Fibroblast of skin of left biceps (primary cell): ENCODE data around the gene ZCCHC7.

Source experiments
- DNase-seq, 2 experiments: peaks; one replicate each; pipeline ENCODE4 v3.0.0-alpha.2; 2013; ENCODE audit warnings: low read depth in 2 of 2

Gene ZCCHC7

DNA sequence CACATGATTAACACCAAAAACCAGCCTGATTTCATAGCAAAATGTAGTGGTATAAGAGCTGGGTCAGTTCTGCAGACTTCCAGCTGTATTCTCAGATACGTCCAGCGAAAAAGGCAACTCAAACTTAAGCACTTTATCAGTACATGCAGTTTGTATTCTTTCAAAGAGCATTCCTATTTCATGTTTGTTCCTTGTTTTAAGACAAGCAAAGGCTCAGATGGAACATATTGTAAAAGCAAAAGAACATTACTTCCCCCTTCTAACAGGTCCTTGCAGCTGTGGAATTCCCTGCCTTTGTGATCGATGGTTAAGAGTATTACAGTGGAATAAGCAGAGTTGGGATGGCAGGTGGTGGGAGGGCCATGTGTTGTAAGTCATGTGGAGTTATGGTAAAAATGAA lies 215.8 kb downstream of the ZCCHC7 start:
- DNase-seq: no peak

DNA sequence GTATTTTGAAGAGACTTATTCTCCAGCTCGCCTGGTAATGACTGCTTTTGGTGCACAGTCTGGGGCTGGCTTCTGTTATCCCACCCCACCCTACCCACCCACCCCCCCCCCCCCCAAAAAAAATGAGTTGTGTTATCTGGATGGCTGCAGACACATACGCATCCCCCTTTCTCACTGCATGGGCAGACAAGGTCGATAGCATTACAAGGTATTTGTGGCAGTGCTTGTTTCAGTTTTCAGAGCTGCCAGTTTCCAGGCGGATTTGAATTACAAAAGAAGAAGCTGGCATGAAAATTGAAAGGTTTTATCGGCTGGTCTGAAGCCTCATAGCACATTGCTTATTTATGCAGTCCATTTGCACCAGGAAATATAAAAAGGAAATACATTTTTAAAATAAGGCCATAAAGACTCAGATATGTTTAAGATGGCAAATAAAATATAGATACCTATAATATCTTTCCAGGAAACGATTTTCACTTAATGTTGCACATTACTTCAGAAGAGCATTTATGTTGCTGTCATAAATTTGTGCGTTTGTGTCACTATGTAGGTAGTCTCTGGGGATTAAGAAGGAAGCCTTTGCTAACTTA lies 217.0 kb downstream of the ZCCHC7 start:
- DNase-seq: no peak

GRCh38 chr9:37338218-37338617 lies 217.8 kb downstream of the ZCCHC7 start:
- no peak for DNase-seq

- no peak for DNase-seq
Measured at GRCh38 chr9:37339923-37340322, 219.5 kb downstream of the ZCCHC7 start.

DNA sequence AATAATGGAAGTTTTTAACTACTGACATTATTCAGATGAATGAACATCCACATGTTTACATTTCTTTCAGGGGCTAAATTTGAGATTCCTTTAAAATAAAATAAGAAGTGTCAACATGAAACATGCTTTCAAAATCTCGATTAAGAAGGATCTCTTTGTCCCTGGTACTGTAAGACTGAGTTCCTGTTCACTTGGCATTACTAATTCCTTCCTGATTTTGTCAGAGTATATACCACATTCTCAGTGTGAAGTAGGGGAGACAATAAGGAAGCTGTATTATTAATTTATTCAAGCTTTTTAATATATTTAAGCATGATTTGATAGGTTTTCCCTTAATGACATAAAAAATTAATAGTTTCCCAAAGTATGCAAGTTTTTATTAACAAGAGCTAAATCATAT lies 220.6 kb downstream of the ZCCHC7 start:
- no peak for DNase-seq

DNA sequence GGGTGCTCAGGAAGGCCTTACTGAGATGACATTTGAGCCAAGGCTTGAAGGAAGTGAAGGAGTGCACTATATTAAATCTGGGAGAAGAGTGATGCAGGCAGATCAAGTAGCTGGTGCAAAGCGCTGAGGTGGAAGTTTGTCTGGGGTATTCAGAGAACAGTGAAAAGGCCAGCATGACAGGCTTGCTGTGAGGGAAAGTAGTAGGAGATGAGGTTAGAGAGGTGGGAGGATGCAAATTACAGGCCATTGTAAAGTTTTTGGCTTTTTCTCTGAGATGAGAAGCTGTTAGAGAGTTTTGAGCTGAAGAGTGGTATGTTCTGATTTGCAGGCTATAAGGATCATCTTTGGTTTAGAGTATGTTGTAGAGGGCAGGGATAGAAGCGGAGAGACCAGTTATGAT lies 221.3 kb downstream of the ZCCHC7 start:
- DNase-seq: no peak

DNA sequence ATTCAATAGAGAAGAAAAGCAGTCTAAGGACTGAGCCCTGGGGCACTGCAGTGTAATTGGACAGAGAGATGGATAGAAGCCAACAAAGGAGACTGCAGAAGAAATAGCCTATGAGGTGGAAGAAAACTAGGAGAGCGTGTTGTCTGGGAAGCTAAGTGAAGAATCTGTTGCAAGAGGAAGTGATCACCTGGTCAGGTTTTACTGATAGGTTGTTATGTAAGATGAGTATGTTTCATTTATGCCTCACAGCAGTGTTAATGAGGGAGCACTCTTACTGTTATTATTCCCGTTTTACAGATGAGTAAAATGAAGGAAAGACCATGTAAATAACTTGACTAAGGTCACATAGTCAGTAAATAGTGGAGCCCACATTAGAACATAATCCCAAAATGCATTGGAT lies 222.1 kb downstream of the ZCCHC7 start:
- no peak for DNase-seq

- no peak for DNase-seq
Measured at GRCh38 chr9:37342895-37343294, 222.5 kb downstream of the ZCCHC7 start.

GRCh38 chr9:37343724-37344123 lies 223.3 kb downstream of the ZCCHC7 start:
- no peak for DNase-seq

DNA sequence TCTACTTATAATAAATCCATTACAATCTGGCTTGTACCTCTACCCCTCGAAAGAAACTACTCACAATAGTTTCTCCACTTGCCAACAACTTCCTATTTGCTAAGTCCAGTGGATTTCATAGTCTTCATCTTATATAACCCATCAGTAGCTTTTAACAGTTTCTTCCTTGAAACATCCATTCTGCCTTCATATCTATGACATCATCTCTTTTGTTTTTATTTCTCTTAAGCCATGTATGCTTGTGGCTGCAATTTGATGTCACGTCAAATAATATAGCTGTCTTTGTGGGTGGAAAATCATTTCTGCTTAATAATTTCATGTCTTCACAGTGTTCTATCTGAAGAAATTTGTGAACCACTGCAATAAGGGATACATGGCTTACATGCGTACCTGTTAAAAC lies 224.7 kb downstream of the ZCCHC7 start:
- no peak for DNase-seq

DNA sequence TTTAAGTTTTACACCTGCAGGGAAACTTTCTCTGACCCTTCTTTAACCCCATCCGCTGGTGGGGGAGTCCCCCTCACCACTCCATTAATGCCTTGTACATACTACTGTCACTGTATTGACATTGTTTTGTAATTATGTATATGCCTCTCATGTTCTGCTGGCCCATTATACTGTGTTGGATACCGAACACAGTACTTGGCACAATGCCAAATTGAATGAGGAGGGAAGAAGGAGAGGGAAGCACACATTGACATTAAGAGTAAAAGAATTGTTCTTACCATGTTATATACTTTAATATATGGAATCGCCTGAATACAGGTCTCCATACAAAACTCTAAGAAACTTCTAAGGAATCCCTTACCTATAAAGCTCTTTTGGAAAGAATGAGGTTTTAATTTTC lies 228.5 kb downstream of the ZCCHC7 start:
- no peak for DNase-seq

GRCh38 chr9:37350486-37351190 lies 230.3 kb downstream of the ZCCHC7 start:
- DNase-seq: no peak

DNA sequence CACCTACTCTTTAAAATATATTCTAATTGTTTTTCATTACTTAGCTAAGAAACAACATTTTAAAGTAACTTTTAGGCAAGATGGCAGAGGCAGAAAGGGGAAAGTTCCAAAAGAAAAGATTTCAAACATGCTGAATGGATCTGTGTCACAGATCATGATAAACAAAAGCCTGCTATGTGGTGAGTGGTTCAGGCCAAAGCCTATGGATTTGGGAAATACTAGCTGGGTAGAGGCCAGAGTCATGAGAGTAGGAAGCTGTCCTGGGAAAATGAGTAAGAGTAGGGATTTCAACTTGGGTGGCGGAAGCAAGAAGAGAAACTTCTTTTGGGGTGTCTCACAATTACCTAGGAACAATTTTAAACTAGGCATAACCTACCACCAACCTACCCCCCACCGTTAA lies 233.4 kb downstream of the ZCCHC7 start:
- no peak for DNase-seq

- DNase-seq: no peak
Measured at GRCh38 chr9:37362430-37362829, 242.1 kb downstream of the ZCCHC7 start.

- no peak for DNase-seq
Measured at GRCh38 chr9:37363124-37363523, 242.8 kb downstream of the ZCCHC7 start.

GRCh38 chr9:37364136-37364535 lies 243.8 kb downstream of the ZCCHC7 start:
- DNase-seq: no peak

GRCh38 chr9:37364751-37365360 lies 244.5 kb downstream of the ZCCHC7 start:
- no peak for DNase-seq

- DNase-seq: no peak
Measured at GRCh38 chr9:37369671-37370070, 249.3 kb downstream of the ZCCHC7 start.

- DNase-seq: no peak
Measured at GRCh38 chr9:37370282-37370681, 249.9 kb downstream of the ZCCHC7 start.

GRCh38 chr9:37370968-37371563 lies 250.7 kb downstream of the ZCCHC7 start:
- no peak for DNase-seq

DNA sequence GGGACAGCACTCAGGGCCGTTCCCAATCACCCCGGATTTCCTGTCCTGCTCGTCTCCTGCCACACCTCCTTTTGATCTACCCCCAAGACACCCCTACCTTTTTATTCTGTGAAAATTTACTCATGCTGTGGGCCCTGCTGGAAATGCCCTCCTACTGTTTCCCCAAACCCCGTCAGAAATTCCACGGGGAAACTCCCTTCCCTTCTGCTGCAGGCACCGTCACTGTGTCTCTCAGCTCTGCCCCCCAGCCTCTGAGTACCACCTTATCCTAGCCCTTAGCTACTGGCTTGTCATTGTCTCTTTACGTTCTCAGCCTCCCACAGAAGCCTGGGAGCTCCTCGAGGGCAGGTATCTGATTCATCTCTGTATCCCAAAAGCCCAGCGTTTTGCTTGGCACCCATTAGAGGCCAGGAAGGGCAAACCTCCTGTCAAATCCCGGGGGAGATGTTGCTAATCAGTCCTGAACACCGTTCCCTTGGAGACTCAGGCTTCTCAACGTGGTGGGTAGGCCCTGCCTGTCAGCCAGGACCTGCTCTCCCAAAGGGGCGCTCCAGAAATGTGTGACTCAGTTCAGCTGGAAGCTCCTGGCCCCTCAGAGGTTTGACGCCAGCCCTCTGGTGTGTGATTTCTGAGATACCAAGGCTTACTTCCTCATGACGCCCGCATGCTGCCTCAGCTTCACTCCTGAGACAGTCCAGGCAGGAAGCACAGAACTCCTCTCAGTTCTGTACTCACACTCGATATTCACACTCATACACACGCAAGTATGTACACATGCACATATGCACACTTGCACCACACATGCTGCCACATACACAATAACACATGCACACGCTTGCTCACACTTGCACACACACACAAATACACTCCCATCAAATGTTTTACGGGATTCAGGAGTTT lies 251.4 kb downstream of the ZCCHC7 start:
- peak; percentile 19 to 29 for DNase-seq

DNA sequence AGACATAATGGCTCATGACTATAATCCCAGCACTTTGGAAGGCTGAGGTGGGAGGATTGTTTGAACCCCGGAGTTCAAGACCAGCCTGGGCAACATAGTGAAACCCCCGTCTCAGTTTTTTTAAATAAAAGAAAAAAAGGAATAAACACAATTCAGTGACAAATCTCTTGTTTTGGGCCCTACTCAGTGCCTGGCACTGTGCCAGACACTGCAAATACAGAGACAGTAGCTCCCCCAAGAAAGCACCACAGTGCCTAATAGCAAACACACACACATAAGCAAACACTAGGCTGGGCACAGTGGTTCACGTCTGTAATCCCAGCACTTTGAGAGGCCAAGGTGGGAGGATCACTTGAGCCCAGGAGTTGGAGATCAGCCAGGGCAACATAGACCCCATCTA lies 252.5 kb downstream of the ZCCHC7 start:
- DNase-seq: no peak
